HG03196 (cell line): ENCODE results near the gene DLG2.

ENCODE experiments used
- ATAC-seq: cut with Tn5 transposase; IDR thresholded peaks from one replicate; pipeline ENCODE4 v1.9.1; 2021; ENCODE audit not compliant: unreplicated experiment

Gene DLG2

GRCh38 chr11:84414920-84415319, 1212.2 kb downstream of the DLG2 start:
- no peak for ATAC-seq

GRCh38 chr11:84413549-84413948, 1213.6 kb downstream of the DLG2 start:
- no peak for ATAC-seq

GRCh38 chr11:84412862-84413261, 1214.3 kb downstream of the DLG2 start:
- no peak for ATAC-seq

DNA sequence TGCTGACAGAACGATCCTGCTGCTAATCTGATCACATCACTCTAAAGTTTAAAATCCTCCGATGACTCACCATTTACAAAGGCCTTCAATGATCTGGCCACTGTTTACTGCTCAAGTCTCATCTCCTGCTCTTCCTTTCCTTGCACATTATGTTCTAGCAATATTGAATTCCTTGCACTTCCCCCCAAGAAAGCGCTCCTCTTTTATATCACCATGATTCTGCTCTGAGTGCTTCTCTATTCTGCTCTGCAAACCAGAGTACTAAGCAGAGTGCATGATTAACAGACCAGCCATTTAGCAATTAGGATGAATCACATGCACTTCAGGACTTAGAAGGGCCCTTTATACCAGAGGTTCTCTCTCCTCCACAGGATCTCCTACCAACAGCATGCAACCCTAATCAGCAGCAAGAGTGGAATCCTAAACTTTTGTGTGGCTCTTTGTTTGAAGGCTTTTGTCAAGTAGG, 1218.2 kb downstream of the DLG2 start:
- no peak for ATAC-seq

- no peak for ATAC-seq
Observed at GRCh38 chr11:84407091-84407490, 1220.1 kb downstream of the DLG2 start.

GRCh38 chr11:84398017-84398626, 1229.0 kb downstream of the DLG2 start:
- ATAC-seq, result no peak

- ATAC-seq, result no peak
Observed at GRCh38 chr11:84396521-84396920, 1230.6 kb downstream of the DLG2 start.

DNA sequence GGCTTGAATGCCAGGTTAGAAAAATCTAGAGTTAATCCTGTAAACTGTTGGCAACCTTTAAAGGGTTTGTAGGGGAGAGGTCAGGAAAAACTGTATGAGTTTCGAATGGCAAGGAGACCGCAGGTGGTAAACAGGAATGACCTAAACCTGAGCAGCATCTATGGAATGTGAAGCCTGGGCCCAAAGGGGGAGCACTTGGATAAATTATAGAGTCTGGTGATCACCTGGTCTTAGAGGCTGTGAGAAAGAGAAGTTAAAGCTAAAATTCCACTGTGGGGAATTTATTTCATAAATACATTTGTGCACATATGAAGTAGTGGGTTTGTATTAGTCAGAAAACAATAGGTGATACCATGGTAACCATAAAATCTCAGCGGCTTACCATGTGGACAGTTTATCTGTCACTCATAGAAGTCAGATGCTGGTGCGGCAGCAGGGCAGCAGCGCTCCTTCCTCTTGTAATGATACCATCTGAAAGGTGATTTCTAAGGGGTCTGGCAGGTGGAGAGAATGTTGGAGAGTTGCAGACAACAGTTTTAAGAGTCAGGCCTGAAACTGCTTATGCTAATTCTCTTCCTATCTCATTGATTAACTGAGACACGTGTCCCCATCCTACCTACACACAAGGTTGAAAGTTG, 1236.6 kb downstream of the DLG2 start:
- no peak for ATAC-seq

DNA sequence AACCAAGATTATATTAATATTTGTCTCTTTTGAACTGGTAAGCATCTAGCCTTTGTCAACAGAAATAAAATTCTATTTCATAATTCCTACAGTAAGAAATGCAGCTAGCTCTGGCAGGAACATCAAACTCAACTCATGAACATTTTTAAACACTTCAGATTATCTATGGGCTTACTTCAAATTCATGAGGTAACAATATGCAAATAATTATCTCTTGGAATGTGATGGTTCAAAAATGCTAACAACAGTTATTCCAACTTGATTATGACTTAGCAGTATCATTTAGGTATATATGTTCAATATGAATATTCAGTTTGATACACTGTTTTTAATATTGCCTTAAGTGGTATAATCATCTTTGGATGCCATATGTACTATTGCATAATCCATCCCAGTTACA, 1237.4 kb downstream of the DLG2 start:
- no peak for ATAC-seq

DNA sequence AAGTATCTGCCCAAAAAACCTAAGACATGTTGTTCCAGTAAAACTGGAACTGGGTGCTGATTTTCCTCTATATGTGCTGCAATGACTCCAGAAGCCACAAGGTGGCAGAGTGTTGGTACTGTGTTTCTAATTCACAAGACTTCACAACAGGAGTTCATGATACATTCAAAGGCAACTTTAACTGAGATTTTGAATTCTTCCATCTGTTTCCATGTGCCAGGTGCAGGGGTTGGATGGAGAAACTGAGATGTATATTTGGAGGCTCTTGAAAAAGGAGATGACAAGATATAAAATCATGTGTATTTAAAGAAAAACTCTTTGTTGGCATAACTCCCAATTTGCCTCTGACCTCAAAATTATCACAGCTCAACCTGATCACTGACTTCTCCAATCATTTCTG, 1242.4 kb downstream of the DLG2 start:
- no peak for ATAC-seq

- no peak for ATAC-seq
Observed at GRCh38 chr11:84383576-84383975, 1243.6 kb downstream of the DLG2 start.

DNA sequence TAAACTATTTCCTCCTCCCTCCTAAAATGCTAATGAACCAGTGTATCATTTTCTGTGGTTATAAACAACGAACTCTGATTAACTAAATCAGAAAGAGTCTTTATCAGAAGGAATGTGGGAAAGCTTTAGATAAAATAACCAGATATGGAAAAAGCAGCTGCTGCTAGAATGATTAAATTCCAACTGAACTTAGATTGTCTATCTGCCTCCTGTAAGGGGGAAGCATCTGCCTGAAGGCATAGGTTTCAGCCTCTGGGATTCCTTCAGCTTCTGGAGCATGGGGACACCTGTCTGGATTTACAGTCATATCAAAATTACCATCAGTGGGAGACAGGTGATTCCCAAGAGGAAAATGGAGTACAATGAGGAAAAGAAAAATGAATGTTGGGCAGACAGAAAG, 1245.5 kb downstream of the DLG2 start:
- ATAC-seq, result no peak

- no peak for ATAC-seq
Observed at GRCh38 chr11:84372381-84372950, 1254.7 kb downstream of the DLG2 start.

- no peak for ATAC-seq
Observed at GRCh38 chr11:84358034-84358433, 1269.1 kb downstream of the DLG2 start.

DNA sequence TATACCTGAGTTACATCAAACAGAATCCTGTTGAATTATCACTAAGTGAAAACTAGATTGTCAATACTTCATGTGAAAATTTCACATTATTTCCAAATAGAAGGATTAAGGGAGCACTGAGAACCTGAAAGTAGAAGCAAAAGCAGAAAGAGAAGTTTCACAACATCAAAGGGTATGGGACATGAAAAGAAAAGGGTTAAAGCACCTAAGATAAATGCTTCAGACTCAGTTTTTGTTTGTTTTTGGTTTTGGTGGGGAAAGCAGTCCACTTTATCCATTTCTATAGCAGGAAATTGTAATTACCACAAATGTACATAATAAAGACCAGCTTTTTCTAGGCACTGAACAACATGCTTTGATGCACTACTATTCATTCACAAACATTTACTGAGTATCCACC, 1271.2 kb downstream of the DLG2 start:
- no peak for ATAC-seq

- no peak for ATAC-seq
Observed at GRCh38 chr11:84345597-84345996, 1281.5 kb downstream of the DLG2 start.

- ATAC-seq, result no peak
Observed at GRCh38 chr11:84345027-84345426, 1282.1 kb downstream of the DLG2 start.

GRCh38 chr11:84339796-84340195, 1287.3 kb downstream of the DLG2 start:
- ATAC-seq, result no peak

GRCh38 chr11:84333221-84333620, 1293.9 kb downstream of the DLG2 start:
- ATAC-seq, result no peak

DNA sequence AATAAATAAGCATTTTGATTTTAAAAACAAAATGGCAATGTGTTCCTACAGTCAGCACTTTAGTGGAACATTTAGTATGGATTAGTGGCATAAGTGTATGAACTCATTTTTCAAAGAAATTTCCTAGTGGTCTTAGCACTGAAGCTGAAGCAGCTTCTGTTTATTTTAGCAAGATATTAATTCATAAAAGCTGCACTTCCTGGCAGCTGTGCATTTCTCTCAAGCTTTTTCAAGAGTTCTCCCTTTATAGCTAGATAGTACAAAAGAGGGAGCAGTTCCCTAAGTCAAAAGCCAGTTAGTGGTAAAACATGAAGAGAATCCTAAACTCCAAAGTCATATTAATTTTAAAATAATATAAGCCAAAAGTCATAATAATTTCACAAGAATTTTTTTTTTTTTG, 1304.9 kb downstream of the DLG2 start:
- ATAC-seq, result no peak

- ATAC-seq, result no peak
Observed at GRCh38 chr11:84319863-84320262, 1307.3 kb downstream of the DLG2 start.

DNA sequence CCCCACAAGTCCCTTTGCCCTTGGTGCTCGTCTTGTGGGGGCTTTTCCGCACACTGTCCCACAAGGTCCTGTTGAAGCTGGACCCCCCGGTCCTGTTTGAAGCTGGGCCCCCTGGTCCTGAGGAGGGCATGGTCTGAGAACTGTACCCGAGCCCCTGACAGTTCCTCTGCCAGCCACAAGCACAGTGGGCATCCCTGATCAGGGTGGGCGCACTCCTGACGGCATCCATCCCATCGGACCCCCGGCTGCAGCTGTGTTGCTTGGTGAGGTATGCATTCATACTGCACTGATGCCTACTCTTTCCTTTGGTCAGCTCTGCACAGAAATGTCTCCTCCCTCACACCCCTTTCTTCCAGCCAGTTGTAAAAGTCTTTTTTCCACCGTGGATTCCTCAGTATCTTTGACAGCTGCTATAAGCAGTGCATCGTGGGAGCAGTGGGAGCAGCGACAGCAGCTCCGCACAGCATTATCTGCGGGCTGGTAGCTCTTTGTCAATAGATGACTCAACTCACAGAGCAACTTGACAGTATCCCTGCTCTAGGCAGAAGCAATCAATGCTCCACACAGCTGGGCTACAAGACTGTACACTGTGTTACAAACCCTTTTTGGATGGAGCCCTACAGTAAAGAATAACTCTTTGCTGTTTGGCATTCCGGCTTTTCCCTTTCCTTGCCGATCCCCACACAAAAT, 1310.1 kb downstream of the DLG2 start:
- no peak for ATAC-seq
